CD1c-positive myeloid dendritic cell (primary cell): ENCODE results near the gene OR1B1.
"Not testable (repeated sequence)": the region's sequence is repeated elsewhere in the genome, so short reads cannot be mapped to it uniquely, and the experiment has no call there.

ENCODE experiments used
- DNase-seq: peaks from one replicate; pipeline ENCODE4 v3.0.0-alpha.2; 2016; ENCODE audit errors: extremely low spot score

Gene OR1B1

GRCh38 chr9:122657527-122657926, at the start of gene OR1B1:
Gene OR1B1, minus strand, starts transcription at chr9:122657627.
- DNase-seq = no peak

DNA sequence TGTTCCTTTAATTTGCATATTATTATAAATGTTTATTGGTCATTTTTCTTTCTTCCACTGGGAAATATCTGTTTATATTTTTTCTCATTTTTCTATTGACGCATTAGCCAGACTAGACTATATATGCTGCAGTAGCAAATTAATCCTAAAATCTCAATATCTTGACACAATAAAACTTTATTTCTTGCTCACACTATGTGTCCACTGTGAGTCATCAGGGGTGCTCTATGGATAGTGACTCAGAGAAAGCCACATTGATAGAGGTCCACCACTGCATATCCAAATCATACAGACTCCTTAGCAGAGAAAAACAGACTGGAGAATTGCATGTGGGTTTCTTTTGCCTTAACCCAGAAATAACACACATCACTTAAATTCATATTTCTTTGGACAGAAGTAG, 38.3 kb upstream of the OR1B1 start:
- no peak for DNase-seq

- DNase-seq = no peak
Observed at GRCh38 chr9:122684851-122685250, 27.4 kb upstream of the OR1B1 start.

DNA sequence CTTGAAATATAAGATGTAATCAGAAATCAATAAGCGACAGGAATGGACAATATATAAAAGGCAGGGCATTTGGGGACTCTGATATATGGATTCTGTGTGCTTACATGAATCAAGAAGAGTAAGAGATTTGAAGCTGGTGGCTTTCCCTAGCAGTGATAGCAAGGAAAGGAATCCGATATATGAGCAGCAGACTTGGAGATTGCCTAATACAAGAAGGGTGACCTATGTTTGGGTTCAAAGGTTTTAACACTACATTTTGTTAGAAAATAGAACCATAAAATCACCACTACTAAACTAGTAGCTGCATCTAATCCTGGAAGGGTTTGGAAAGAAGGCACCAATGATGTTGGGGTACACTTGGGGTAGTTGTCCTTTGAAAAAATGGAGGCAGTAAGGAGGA, 15.1 kb upstream of the OR1B1 start:
- DNase-seq = no peak

GRCh38 chr9:122661416-122661815, 4.0 kb upstream of the OR1B1 start, which contains the start of gene OR1L1:
Gene OR1L1, plus strand, starts transcription at chr9:122661716. Its CDS starts 0 bp downstream, at chr9:122661716.
- DNase-seq = no peak

DNA sequence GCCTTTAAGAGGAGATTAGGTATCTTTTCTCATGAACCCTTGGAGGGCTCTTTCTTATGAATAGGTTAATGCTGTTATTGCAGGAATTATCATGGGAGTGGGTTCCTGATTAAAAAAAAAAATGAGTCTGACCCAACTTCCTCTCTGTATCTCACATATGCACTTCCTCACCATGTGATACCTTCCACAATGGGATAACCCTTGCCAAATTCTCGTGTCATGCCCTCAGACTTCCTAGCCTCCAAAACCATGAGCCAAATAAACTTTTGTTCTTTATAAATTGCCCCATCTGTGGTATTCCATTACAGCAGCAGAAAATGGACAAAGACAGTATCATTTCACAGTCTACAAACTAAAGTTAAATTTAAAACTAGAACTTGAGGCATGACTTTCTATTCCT, 1.0 kb downstream of the OR1B1 start:
- DNase-seq = no peak

DNA sequence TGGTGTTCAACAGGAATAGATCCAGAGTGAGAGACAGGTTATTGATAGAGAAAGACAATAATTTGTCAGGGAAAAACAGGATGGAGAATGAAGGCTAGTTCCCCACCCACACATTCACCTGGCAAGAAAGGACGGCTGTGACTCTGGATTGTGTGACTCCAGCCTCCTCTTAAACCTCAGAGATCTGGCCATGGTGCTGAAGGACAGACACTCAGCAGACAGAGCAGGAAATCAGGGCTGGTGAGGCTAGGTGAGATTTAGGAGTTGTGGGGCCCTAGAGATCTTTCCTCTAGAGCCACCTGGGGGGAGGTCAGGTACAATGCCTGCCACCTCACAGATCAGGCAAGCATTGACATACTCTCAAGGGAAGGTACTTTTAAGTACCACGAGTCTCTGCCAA, 15.2 kb downstream of the OR1B1 start:
- no peak for DNase-seq

- no peak for DNase-seq
Observed at GRCh38 chr9:122619996-122620395, 37.4 kb downstream of the OR1B1 start.

DNA sequence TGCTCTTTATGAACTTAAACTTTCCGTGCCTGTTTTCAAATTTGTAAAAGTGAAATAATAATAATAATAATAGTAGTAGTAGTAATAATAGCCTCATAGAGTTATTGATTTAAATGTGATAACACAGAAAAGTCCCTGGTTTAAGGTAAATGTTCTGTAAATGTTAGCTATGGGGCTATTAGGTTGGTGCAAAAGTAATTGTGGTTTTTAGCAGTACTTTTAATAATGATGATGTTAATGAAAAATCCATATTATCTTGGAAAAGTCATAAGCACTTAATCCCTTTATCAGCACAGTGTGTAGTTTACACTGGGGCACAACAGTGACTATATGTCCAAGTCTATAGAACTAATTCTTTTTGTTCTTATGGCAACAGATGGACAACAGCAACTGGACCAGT, 43.1 kb downstream of the OR1B1 start, which contains the start of gene OR1Q1:
TSS of gene OR1Q1 (plus strand) at position 377 of the 400 bp plus-strand sequence. CDS start at position 377, 0 bp downstream.
- DNase-seq = no peak

GRCh38 chr9:122609804-122610203, 47.6 kb downstream of the OR1B1 start:
- DNase-seq = no peak

DNA sequence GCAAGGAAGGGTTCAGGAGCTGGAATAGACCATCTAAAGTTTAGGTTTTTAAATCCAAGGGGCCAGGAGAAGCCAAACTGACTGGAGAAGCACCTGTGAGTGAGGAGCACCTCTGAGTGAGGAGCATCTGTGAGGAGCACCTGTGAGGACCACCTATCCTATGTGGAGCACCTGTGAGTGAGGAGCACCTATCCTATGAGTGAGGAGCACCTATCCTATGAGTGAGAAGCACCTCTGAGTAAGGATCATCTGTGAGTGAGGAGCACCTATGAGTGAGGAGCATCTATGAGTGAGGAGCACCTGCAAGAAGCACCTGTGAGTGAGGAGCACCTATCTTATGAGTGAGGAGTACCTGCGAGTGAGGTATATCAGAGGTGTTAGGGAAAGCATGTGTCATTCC, 50.8 kb downstream of the OR1B1 start:
- no peak for DNase-seq

- DNase-seq = no peak
Observed at GRCh38 chr9:122605691-122606090, 51.7 kb downstream of the OR1B1 start.

DNA sequence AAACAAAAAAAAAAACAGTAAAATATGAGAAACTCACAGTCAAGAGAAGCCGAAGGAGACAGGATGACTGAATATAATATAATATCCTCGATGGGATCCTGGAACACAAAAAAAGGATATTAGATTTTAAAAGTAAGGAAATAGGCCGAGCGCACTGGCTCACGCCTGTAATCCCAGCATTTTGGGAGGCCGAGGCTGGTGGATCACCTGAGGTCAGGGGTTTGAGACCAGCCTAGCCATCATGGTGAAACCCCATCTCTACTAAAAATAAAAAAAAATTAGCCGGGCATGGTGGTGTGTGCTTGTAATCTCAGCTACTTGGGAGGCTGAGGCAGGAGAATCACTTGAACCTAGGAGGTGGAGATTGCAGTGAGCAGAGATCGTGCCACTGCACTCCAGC, 74.1 kb downstream of the OR1B1 start, which contains the start of gene OR1L8:
TSS of gene OR1L8 (minus strand) at position 101 of the 400 bp plus-strand sequence. CDS start 14,907 bp downstream, outside the sequence.
- DNase-seq = not testable (repeated sequence)

DNA sequence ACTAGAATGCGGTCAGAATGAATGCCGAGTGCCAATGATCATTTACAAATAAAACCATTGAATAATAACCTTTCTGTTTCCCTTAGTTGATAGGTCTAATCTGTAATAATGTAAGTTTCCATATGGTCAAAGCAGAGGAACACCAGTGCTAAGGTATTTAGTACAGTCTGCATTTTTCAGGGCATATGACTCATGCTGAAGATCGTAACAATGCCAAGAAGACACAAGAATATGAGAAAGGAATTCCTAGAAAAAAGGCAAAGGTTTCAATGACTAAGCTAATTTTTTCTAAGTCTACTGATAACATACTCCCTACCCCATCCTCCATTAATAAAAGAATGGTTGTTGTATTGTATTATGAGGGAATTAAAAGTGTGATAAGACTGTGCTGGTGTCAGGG, 77.1 kb downstream of the OR1B1 start:
- DNase-seq = no peak

DNA sequence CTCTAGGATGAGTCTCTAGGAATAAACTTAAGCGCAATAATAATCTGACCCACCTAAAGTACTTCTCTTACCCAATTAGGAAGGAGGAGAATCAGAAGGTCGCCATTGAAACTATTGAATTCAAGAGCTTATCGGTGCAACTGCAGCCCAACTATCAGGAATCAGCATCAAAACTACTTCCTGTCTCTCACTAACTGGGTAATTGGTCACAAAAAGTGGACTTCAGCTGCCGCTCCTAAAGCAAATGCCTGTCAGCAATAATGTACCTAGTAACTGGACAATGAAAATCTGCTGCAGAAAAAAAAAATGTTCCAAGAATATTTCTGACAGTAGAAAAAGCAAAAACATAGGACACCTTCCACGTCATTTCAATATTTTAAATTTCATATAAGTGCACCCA, 77.6 kb downstream of the OR1B1 start:
- DNase-seq = no peak
